ENCODE measurements around the gene SARNP. TPM values are rescaled to one million over a fixed set of nuclear protein-coding genes. Genes with fewer than 3 reads are reported as not detected.

Gene SARNP
- total RNA-seq, 4 donors from 2014 or later: 50.3 to 90.5 (median 63.3) TPM

DNA sequence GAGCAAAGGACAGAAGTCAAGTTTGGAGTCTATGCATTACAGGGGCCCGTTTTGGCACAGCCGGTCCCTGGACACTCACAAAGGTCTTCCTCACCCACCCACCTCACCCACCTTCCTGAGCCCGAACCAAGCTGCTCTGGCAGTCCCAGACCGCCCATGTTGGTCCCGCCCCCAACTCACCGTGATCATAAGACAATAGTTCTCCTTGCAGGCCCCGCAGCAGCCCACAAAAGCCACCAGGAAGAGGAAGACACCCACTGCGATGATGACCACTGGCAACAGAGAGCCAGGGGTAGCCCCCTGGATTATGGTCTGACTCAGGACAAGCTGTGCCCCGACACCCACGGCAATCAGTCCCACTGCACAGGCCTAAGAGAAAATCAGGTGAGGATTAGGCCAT is 90.6 kb downstream of the SARNP start:
- ATAC-seq: no peak
- Histone ChIP-seq H3K27ac (peak overlapping the region; percentile 90 to 98 (median 97)), H3K36me3 (peaks cover 0 to 36% of the 10 kb centered on the region in 2 donors), H3K27me3 (no peaks in the 10 kb centered on the region), H3K9me3 (no peaks in the 10 kb centered on the region), H3K4me1 (peaks cover 6 to 85% (median 44%) of the 10 kb centered on the region in 3 donors), H3K4me3 (peak overlapping the region; percentile 76 to 78)
- 46 to 60% methylated on average over 1 to 2 of the region's 10 CpGs for WGBS, 2 donors (ENCODE audit: low coverage in 1 of 2)
- TF ChIP-seq POLR2AphosphoS5 (IDR thresholded peaks at IDR 0.05) (no peak), POLR2A (IDR thresholded peaks at IDR 0.05) (no peak), EP300 (IDR thresholded peaks at IDR 0.05) (no peak)
- TF ChIP-seq, protein P1, sequence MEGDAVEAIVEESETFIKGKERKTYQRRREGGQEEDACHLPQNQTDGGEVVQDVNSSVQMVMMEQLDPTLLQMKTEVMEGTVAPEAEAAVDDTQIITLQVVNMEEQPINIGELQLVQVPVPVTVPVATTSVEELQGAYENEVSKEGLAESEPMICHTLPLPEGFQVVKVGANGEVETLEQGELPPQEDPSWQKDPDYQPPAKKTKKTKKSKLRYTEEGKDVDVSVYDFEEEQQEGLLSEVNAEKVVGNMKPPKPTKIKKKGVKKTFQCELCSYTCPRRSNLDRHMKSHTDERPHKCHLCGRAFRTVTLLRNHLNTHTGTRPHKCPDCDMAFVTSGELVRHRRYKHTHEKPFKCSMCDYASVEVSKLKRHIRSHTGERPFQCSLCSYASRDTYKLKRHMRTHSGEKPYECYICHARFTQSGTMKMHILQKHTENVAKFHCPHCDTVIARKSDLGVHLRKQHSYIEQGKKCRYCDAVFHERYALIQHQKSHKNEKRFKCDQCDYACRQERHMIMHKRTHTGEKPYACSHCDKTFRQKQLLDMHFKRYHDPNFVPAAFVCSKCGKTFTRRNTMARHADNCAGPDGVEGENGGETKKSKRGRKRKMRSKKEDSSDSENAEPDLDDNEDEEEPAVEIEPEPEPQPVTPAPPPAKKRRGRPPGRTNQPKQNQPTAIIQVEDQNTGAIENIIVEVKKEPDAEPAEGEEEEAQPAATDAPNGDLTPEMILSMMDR (IDR thresholded peaks at IDR 0.05): no peak

DNA sequence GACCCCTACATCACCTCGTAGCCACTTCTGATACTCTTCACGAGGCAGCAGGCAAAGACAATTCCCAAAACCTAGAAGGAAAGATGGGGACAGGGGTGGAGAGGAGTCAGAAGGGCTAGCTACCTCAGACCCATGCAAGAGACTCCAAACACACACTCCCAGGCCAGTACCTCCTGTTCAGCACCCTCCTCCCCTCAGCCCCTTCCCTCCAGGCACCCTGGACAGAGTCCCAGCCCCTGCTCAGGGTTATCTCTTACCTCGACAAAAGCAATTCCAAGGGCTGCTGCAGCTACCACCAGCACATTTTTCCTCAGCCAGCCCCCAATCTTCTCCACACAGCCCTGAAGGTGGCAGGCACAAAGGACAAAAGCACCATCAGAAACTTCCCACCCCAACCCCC is 92.0 kb downstream of the SARNP start:
- no peak for ATAC-seq
- Histone ChIP-seq H3K27me3 (no peaks in the 10 kb centered on the region), H3K9me3 (no peaks in the 10 kb centered on the region), H3K4me3 (no peak overlapping the region), H3K36me3 (peaks cover 0 to 36% of the 10 kb centered on the region in 2 donors), H3K4me1 (peaks cover 6 to 85% (median 53%) of the 10 kb centered on the region in 3 donors), H3K27ac (peak overlapping the region in 3 of 4 donors; percentile 73 to 98 (median 96))
- WGBS, 2 donors (ENCODE audit: low coverage in 1 of 2): 0 to 43% methylated on average over 1 to 3 of the region's 3 CpGs
- no peak for TF ChIP-seq POLR2AphosphoS5 (IDR thresholded peaks at IDR 0.05)
- no peak for TF ChIP-seq POLR2A (IDR thresholded peaks at IDR 0.05)
- TF ChIP-seq, protein P1 (IDR thresholded peaks at IDR 0.05): no peak
- no peak for TF ChIP-seq EP300 (IDR thresholded peaks at IDR 0.05)

DNA sequence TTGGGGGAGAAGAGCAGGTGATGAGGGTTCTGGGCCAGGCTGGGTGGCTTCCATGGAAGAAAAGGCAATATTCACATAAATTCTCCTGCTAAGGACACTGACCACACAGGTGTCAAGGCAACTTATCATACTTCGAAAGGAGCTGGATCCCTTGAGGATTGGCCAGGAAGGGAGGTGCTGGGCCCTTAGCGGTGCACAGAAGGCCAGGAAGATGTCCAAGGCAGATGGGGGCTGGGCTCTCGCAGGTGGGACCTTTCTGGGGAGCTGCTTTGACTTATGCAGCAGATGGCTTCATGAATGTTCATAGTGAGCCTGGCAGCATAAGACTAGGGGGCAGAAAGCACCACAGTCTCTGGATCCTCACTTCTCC is 92.6 kb downstream of the SARNP start:
- peaks cover 0 to 36% of the 10 kb centered on the region in 2 donors for H3K36me3 ChIP-seq
- TF ChIP-seq, protein P1 (IDR thresholded peaks at IDR 0.05): no peak
- peaks cover 6 to 85% (median 55%) of the 10 kb centered on the region in 3 donors for H3K4me1 ChIP-seq
- H3K27ac ChIP-seq: peak overlapping the region in 3 of 4 donors; percentile 73 to 98 (median 96)
- 16% methylated on average over 2 of the region's 3 CpGs; no CpG with 5 or more reads in 1 of the 2 donors for WGBS, 2 donors (ENCODE audit: low coverage in 1 of 2)
- no peak for ATAC-seq
- no peaks in the 10 kb centered on the region for H3K27me3 ChIP-seq
- H3K9me3 ChIP-seq: no peaks in the 10 kb centered on the region
- H3K4me3 ChIP-seq: no peak overlapping the region

DNA sequence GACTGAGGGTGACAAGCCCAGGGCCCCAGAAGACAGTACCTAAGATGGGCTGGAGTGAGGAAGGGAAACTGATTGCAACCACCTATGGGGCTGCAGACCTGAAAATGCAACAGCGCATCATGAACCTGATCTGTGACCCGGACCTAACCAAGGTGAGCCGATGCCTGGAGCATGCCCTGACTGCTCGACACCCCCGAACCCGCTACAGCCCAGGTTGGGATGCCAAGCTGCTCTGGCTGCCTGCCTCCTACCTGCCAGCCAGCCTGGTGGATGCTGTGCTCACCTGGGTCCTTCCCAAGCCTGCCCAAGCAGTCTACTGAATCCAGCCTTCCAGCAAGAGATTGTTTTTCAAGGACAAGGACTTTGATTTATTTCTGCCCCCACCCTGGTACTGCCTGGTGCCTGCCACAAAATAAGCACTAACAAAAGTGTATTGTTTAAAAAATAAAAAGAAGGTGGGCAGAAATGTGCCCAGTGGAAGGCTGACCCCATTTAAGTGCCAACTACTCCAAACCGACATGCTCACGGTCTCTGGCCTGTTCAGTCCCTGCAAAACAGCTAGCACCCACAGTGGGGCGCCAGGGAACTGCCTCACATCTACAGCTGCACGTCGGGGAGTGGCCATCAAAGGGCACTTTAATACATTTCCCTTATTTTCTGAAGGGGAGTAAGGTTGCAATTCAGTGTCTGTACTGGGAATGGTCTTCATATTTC is 93.1 kb downstream of the SARNP start:
- H3K27me3 ChIP-seq: no peaks in the 10 kb centered on the region
- no peak for TF ChIP-seq EP300 (IDR thresholded peaks at IDR 0.05)
- TF ChIP-seq, protein P1 (IDR thresholded peaks at IDR 0.05): peak in 3 of 4 experiments; percentile 71 to 75 (median 75)
- WGBS, 2 donors (ENCODE audit: low coverage in 1 of 2): 0 to 20% methylated on average over 2 to 4 of the region's 11 CpGs
- H3K4me1 ChIP-seq: peaks cover 8 to 85% (median 60%) of the 10 kb centered on the region in 3 donors
- ATAC-seq: no peak
- H3K4me3 ChIP-seq: no peak overlapping the region
- peak overlapping the region in 3 of 4 donors; percentile 73 to 98 (median 96) for H3K27ac ChIP-seq
- peaks cover 0 to 36% of the 10 kb centered on the region in 2 donors for H3K36me3 ChIP-seq
- no peaks in the 10 kb centered on the region for H3K9me3 ChIP-seq
